ENCODE data around the gene NGLY1. TPM values are rescaled to one million over a fixed set of nuclear protein-coding genes. Genes with fewer than 3 reads are reported as not detected.

The NGLY1 gene
- total RNA-seq, 2 experiments from 2014 or later = 88.1 to 142 TPM

GRCh38 chr3:25783661-25784512 lies 644 bp upstream of the NGLY1 start:
- intact Hi-C loops (cut with micrococcal nuclease; ENCODE audit: unreplicated experiment) = loop anchor here (1.0 to 2.0 kb wide), 2 partner anchors 47 to 119 kb away; no protein-coding TSS in a partner anchor
- TSS peak; percentile 70 for BruUV-seq (replicated peaks)
- no peaks in the 10 kb centered on the region for H3K9me2 ChIP-seq (ENCODE audit: insufficient read depth, low read length)
- peaks cover 31% of the 10 kb centered on the region for H3K36me3 ChIP-seq (ENCODE audit: insufficient read depth, low read length)
- POLR2A ChIA-PET = interaction anchor here (0.7 to 2.0 kb wide), 18 partner anchors 9 to 143 kb away, joined by 3 to 16 read pairs (median 4); no protein-coding TSS in a partner anchor
- H3K4me1 ChIP-seq (ENCODE audit: insufficient read depth, low read length, poor library complexity, severe bottlenecking) = peaks cover 66% of the 10 kb centered on the region
- H4K20me1 ChIP-seq (ENCODE audit: insufficient read depth, low read length) = 0 out of 2 replicates have a peak, but pooled peaks cover 3% of the 10 kb centered on the region
- DNase-seq (ENCODE audit: low spot score) = peak; percentile 73
- no peak for TF ChIP-seq EZH2phosphoT487 (IDR thresholded peaks at IDR 0.05; ENCODE audit: borderline replicate concordance, low read depth, low read length)
- TF ChIP-seq CTCF (conservative IDR thresholded peaks at IDR 0.05; ENCODE audit: low read length) = no peak
- peaks cover 69% of the 10 kb centered on the region for H3K79me2 ChIP-seq (ENCODE audit: insufficient read depth, low read depth, low read length)
- H3K9me3 ChIP-seq (ENCODE audit: low read length) = no peaks in the 10 kb centered on the region; the same call in 1 of the 2 replicates
- peak overlapping the region; percentile 71 for H3K27ac ChIP-seq (ENCODE audit: low read depth, low read length, poor library complexity, severe bottlenecking)
- peak overlapping the region; percentile 66; the same call in 1 of the 2 replicates for H2AFZ ChIP-seq (ENCODE audit: low read length)
- peak overlapping the region; percentile 90 for H3K4me3 ChIP-seq (ENCODE audit: low read depth, low read length, poor library complexity, severe bottlenecking)
- CTCF ChIA-PET (ENCODE audit: unreplicated experiment) = interaction anchor here (0.7 to 1.2 kb wide), 2 partner anchors 48 to 122 kb away, joined by 3 to 4 read pairs; no protein-coding TSS in a partner anchor
- peak overlapping the region; percentile 77 for H3K4me2 ChIP-seq (ENCODE audit: low read length)

- peaks cover 69% of the 10 kb centered on the region for H3K79me2 ChIP-seq (ENCODE audit: insufficient read depth, low read depth, low read length)
Observed at GRCh38 chr3:25782636-25782937, 656 bp downstream of the NGLY1 start.

More at GRCh38 chr3:25782636-25782937, 656 bp downstream of the NGLY1 start:
- POLR2A ChIA-PET = interaction anchor here (0.9 to 2.0 kb wide), 8 partner anchors 14 to 123 kb away, joined by 3 to 16 read pairs (median 5); no protein-coding TSS in a partner anchor
- H3K4me3 ChIP-seq (ENCODE audit: low read depth, low read length, poor library complexity, severe bottlenecking) = peak overlapping the region; percentile 90
- no TSS peak for BruUV-seq (replicated peaks)
- 0 out of 2 replicates have a peak, but pooled peaks cover 3% of the 10 kb centered on the region for H4K20me1 ChIP-seq (ENCODE audit: insufficient read depth, low read length)
- H3K9me2 ChIP-seq (ENCODE audit: insufficient read depth, low read length) = no peaks in the 10 kb centered on the region
- no peak for DNase-seq (ENCODE audit: low spot score)
- intact Hi-C loops (cut with micrococcal nuclease; ENCODE audit: unreplicated experiment) = loop anchor here (1.0 to 2.0 kb wide), 2 partner anchors 48 to 120 kb away; no protein-coding TSS in a partner anchor
- peak overlapping the region; percentile 88 for H3K4me2 ChIP-seq (ENCODE audit: low read length)
- H3K27ac ChIP-seq (ENCODE audit: low read depth, low read length, poor library complexity, severe bottlenecking) = peak overlapping the region; percentile 90
- H3K36me3 ChIP-seq (ENCODE audit: insufficient read depth, low read length) = peaks cover 40% of the 10 kb centered on the region
- H3K4me1 ChIP-seq (ENCODE audit: insufficient read depth, low read length, poor library complexity, severe bottlenecking) = peaks cover 53% of the 10 kb centered on the region
- H3K9me3 ChIP-seq (ENCODE audit: low read length) = no peaks in the 10 kb centered on the region; the same call in 1 of the 2 replicates
- peak overlapping the region; percentile 34; the same call in 1 of the 2 replicates for H2AFZ ChIP-seq (ENCODE audit: low read length)
- TF ChIP-seq EZH2phosphoT487 (IDR thresholded peaks at IDR 0.05; ENCODE audit: borderline replicate concordance, low read depth, low read length) (no peak), CTCF (conservative IDR thresholded peaks at IDR 0.05; ENCODE audit: low read length) (no peak)
- CTCF ChIA-PET (ENCODE audit: unreplicated experiment) = no interaction called here
